WERI-Rb-1 (cell line): ENCODE data around the gene KLHL8.
"Not testable (repeated sequence)": the region's sequence is repeated elsewhere in the genome, so short reads cannot be mapped to it uniquely, and the experiment has no call there.

Experiments
- DNase-seq: peaks from one replicate; pipeline ENCODE4 v3.0.0-alpha.2; 2020
- H3K27ac ChIP-seq: fragments of 250-450 bp; sonication (Bioruptor Pico); 2 replicates; pipeline ENCODE4 v1.5.1; 2020; ENCODE audit warnings: mild to moderate bottlenecking, moderate library complexity
- H3K27me3 ChIP-seq: fragments of 250-450 bp; sonication (Bioruptor Pico); 2 replicates; pipeline ENCODE4 v1.5.1; 2021; ENCODE audit warnings: mild to moderate bottlenecking, low read depth, moderate library complexity; ENCODE audit not compliant: insufficient read depth, severe bottlenecking
- H3K36me3 ChIP-seq: fragments of 250-450 bp; sonication (Bioruptor Pico); 2 replicates; pipeline ENCODE4 v1.5.1; 2020; ENCODE audit warnings: mild to moderate bottlenecking, moderate library complexity
- H3K4me3 ChIP-seq: 2 replicates; pipeline ENCODE4 v1.5.1; 2011; ENCODE audit warnings: low read depth, mild to moderate bottlenecking, control low read depth, low read length
- H3K9me3 ChIP-seq: fragments of 250-450 bp; sonication (Bioruptor Pico); 2 replicates; pipeline ENCODE4 v1.5.1; 2021; ENCODE audit warnings: mild to moderate bottlenecking, moderate library complexity; ENCODE audit not compliant: severe bottlenecking
- CTCF ChIP-seq: IDR thresholded peaks from 2 replicates; pipeline ENCODE4 v1.5.1; 2011; ENCODE audit warnings: low read depth, mild to moderate bottlenecking, control low read depth, inconsistent platforms, low read length

Gene KLHL8

GRCh38 chr4:87153078-87153870, 67.1 kb downstream of the KLHL8 start:
- Histone ChIP-seq H3K36me3 (no peaks in the 10 kb centered on the region), H3K9me3 (no peaks in the 10 kb centered on the region), H3K27ac (no peak overlapping the region), H3K27me3 (no peaks in the 10 kb centered on the region), H3K4me3 (no peak overlapping the region)
- no peak for DNase-seq
- no peak for TF ChIP-seq CTCF

- no peak for DNase-seq
- no peak for TF ChIP-seq CTCF
Measured at GRCh38 chr4:87152310-87153041, 67.9 kb downstream of the KLHL8 start.

GRCh38 chr4:87151730-87152129, 68.7 kb downstream of the KLHL8 start:
- no peak for DNase-seq

More at GRCh38 chr4:87152310-87153041, 67.9 kb downstream of the KLHL8 start:
- Histone ChIP-seq H3K36me3 (no peaks in the 10 kb centered on the region), H3K27ac (no peak overlapping the region), H3K4me3 (no peak overlapping the region), H3K9me3 (no peaks in the 10 kb centered on the region), H3K27me3 (no peaks in the 10 kb centered on the region)

GRCh38 chr4:87150498-87151261, 69.7 kb downstream of the KLHL8 start:
- Histone ChIP-seq H3K27me3 (no peaks in the 10 kb centered on the region), H3K36me3 (no peaks in the 10 kb centered on the region), H3K4me3 (no peak overlapping the region), H3K9me3 (no peaks in the 10 kb centered on the region), H3K27ac (no peak overlapping the region)
- peak; percentile 45 for DNase-seq
- TF ChIP-seq CTCF: peak; percentile 65

More at GRCh38 chr4:87151730-87152129, 68.7 kb downstream of the KLHL8 start:
- no peaks in the 10 kb centered on the region for H3K9me3 ChIP-seq
- H3K27ac ChIP-seq: no peak overlapping the region
- no peak for TF ChIP-seq CTCF
- H3K4me3 ChIP-seq: no peak overlapping the region
- no peaks in the 10 kb centered on the region for H3K27me3 ChIP-seq
- no peaks in the 10 kb centered on the region for H3K36me3 ChIP-seq

GRCh38 chr4:87147116-87147515, 73.3 kb downstream of the KLHL8 start:
- no peaks in the 10 kb centered on the region for H3K27me3 ChIP-seq
- no peak for TF ChIP-seq CTCF
- DNase-seq: no peak

GRCh38 chr4:87145934-87146333, 74.5 kb downstream of the KLHL8 start:
- not testable (repeated sequence) for H3K4me3 ChIP-seq, H3K27me3 ChIP-seq, H3K27ac ChIP-seq, H3K36me3 ChIP-seq, H3K9me3 ChIP-seq, DNase-seq

More at GRCh38 chr4:87147116-87147515, 73.3 kb downstream of the KLHL8 start:
- Histone ChIP-seq H3K4me3 (no peak overlapping the region), H3K36me3 (no peaks in the 10 kb centered on the region), H3K27ac (no peak overlapping the region), H3K9me3 (no peaks in the 10 kb centered on the region)
